NT2/D1 (cell line): Measurements from ENCODE around the gene ALPK3.

Source experiments
- DNase-seq: peaks from one replicate; pipeline ENCODE4 v3.0.0-alpha.2; 2011; ENCODE audit warnings: low read depth, low spot score
- H3K27me3 ChIP-seq: 2 replicates; pipeline ENCODE4 v1.6.0; 2011; ENCODE audit warnings: mild to moderate bottlenecking; ENCODE audit not compliant: insufficient read length, insufficient read depth
- H3K36me3 ChIP-seq: 2 replicates; pipeline ENCODE4 v1.6.1; 2011; ENCODE audit warnings: mild to moderate bottlenecking, low read length, mixed read lengths; ENCODE audit not compliant: insufficient read depth, insufficient read length
- H3K4me1 ChIP-seq: 2 replicates; pipeline ENCODE4 v1.5.1; 2011; ENCODE audit not compliant: insufficient read depth, insufficient read length
- H3K4me3 ChIP-seq: 2 replicates; pipeline ENCODE4 v1.5.1; 2011; ENCODE audit warnings: low read depth; ENCODE audit not compliant: insufficient read length
- H3K9ac ChIP-seq: 2 replicates; pipeline ENCODE4 v1.6.0; 2011; ENCODE audit warnings: low read depth; ENCODE audit not compliant: insufficient read length
- H3K9me3 ChIP-seq: 2 replicates; pipeline ENCODE4 v1.5.1; 2011; ENCODE audit warnings: mild to moderate bottlenecking, low read length; ENCODE audit not compliant: insufficient read depth
- SUZ12 ChIP-seq: IDR thresholded peaks from 2 replicates; pipeline ENCODE4 v1.6.1; 2011; ENCODE audit not compliant: insufficient read length, insufficient read depth; ENCODE audit errors: extremely low read depth
- YY1 ChIP-seq: IDR thresholded peaks from 2 replicates; pipeline ENCODE4 v1.6.1; 2011; ENCODE audit not compliant: insufficient read length, insufficient read depth
- ZNF274 ChIP-seq: IDR thresholded peaks from 2 replicates; pipeline ENCODE4 v1.6.1; 2011; ENCODE audit warnings: mild to moderate bottlenecking, low read depth, low read length

Gene ALPK3

DNA sequence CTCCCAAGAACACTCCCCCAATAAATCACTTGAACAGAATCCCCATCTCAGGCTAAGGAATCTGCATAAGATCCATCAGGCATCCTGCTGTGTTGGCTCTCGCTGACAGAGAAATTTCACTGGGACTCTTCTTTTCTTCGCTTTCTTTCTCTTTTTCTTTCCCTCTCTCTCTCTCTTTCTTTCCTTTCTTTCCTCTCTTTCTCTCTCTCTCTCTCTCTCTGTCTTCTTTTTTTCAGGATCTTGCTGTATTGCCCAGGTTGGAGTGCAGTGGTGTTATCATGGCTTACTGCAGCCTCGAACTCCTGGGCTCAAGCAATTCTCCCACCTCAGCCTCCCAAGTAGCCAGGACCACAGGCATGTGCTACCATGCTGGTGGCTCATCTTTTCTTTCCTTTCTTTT is 62.9 kb downstream of the ALPK3 start:
- DNase-seq, result no peak
- no peak overlapping the region for H3K4me3 ChIP-seq
- H3K9me3 ChIP-seq, result no peaks in the 10 kb centered on the region

GRCh38 chr15:84880822-84881519 is 63.8 kb downstream of the ALPK3 start:
- H3K4me3 ChIP-seq, result no peak overlapping the region
- TF ChIP-seq ZNF274 (no peak), SUZ12 (no peak), YY1 (no peak)
- H3K4me1 ChIP-seq, result peaks cover 5% of the 10 kb centered on the region
- no peaks in the 10 kb centered on the region for H3K27me3 ChIP-seq
- no peak for DNase-seq
- H3K36me3 ChIP-seq, result no peaks in the 10 kb centered on the region
- H3K9ac ChIP-seq, result no peak overlapping the region
- no peaks in the 10 kb centered on the region for H3K9me3 ChIP-seq

More for the DNA sequence above, 62.9 kb downstream of the ALPK3 start:
- no peak overlapping the region for H3K9ac ChIP-seq
- no peak for TF ChIP-seq YY1
- no peak for TF ChIP-seq ZNF274
- TF ChIP-seq SUZ12, result no peak
- H3K4me1 ChIP-seq, result peaks cover 5% of the 10 kb centered on the region
- H3K27me3 ChIP-seq, result no peaks in the 10 kb centered on the region
- no peaks in the 10 kb centered on the region for H3K36me3 ChIP-seq

GRCh38 chr15:84881520-84881830 is 64.3 kb downstream of the ALPK3 start:
- TF ChIP-seq SUZ12, result no peak
- TF ChIP-seq ZNF274, result no peak
- TF ChIP-seq YY1, result no peak
- no peaks in the 10 kb centered on the region for H3K36me3 ChIP-seq
- H3K9ac ChIP-seq, result no peak overlapping the region
- H3K4me1 ChIP-seq, result peaks cover 5% of the 10 kb centered on the region
- H3K4me3 ChIP-seq, result no peak overlapping the region
- H3K9me3 ChIP-seq, result no peaks in the 10 kb centered on the region
- no peaks in the 10 kb centered on the region for H3K27me3 ChIP-seq
- DNase-seq, result no peak

GRCh38 chr15:84883466-84883865 is 66.3 kb downstream of the ALPK3 start:
- no peak overlapping the region for H3K4me3 ChIP-seq
- no peak for TF ChIP-seq SUZ12
- TF ChIP-seq YY1, result no peak
- TF ChIP-seq ZNF274, result no peak
- H3K4me1 ChIP-seq, result peaks cover 5% of the 10 kb centered on the region
- H3K36me3 ChIP-seq, result no peaks in the 10 kb centered on the region
- no peak for DNase-seq
- H3K27me3 ChIP-seq, result no peaks in the 10 kb centered on the region
- H3K9me3 ChIP-seq, result no peaks in the 10 kb centered on the region
- H3K9ac ChIP-seq, result no peak overlapping the region

DNA sequence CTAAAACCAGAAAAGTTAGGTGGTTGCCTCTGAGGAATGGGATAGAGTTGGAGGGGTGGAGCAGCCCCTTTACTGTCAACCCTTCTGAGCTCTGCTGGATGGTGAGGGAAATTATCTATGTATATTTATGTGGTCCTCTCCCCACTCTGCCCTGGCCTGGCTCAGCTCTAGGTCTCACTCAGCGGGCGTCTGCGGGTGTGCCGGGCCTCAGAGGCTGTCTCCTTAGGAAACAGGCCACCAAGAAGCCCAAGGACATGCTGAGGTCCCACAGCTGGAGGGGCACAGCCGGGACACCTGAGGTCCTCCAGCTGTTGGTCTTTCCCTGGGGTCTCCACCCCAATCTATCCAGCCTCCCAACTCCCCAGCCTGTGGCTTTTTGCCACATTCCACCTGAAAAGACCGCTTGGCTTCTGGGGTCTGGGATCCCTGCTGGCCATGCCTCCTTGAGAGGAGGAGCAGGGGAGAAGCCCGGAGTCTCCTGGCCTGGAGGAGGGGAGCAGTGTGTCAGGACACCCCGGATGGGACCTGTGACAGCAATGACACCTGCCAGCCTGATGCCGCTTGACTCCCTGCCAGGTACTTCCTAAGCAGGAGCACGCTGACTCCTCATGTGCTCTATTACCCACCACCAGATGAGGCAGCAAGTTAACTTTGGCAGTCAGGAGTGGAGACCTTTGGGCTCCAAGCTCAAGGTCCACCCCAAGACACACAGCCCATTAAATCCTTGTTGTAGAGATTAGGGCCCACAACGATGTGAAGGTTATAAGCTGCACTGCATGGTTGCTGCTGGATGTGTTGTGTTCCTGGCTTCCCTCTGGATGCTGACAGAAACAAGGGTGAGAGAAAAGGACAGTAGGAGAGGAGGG is 67.0 kb downstream of the ALPK3 start, which contains the start of gene SLC28A1:
SLC28A1 (plus strand) TSS at position 747 of the 866 bp plus-strand sequence. CDS start 3,099 bp downstream, outside the sequence.
- DNase-seq, result no peak
- H3K27me3 ChIP-seq, result no peaks in the 10 kb centered on the region
- no peak within 1 kb of the TSS for H3K4me3 ChIP-seq
- no peak for TF ChIP-seq SUZ12
- H3K9me3 ChIP-seq, result no peaks in the 10 kb centered on the region
- peaks cover 10% of the 10 kb centered on the region for H3K4me1 ChIP-seq
- H3K9ac ChIP-seq, result no peak within 1 kb of the TSS
- H3K36me3 ChIP-seq, result no peaks in the 10 kb centered on the region

GRCh38 chr15:84885801-84886200 is 68.6 kb downstream of the ALPK3 start:
- TF ChIP-seq SUZ12 (no peak), ZNF274 (no peak), YY1 (no peak)
- Histone ChIP-seq H3K4me1 (peaks cover 13% of the 10 kb centered on the region), H3K9me3 (no peaks in the 10 kb centered on the region), H3K9ac (no peak overlapping the region), H3K36me3 (no peaks in the 10 kb centered on the region), H3K4me3 (no peak overlapping the region), H3K27me3 (no peaks in the 10 kb centered on the region)
- no peak for DNase-seq

- Histone ChIP-seq H3K4me3 (no peak overlapping the region), H3K4me1 (peaks cover 11% of the 10 kb centered on the region), H3K9me3 (no peaks in the 10 kb centered on the region), H3K9ac (no peak overlapping the region), H3K27me3 (no peaks in the 10 kb centered on the region), H3K36me3 (no peaks in the 10 kb centered on the region)
- DNase-seq, result no peak
- TF ChIP-seq ZNF274, result no peak
- no peak for TF ChIP-seq YY1
- no peak for TF ChIP-seq SUZ12
Observed at GRCh38 chr15:84886211-84886983, 69.2 kb downstream of the ALPK3 start.
